IMR-90 (cell line): ENCODE results near the gene EFNA5. TPM values are rescaled to one million over a fixed set of nuclear protein-coding genes. Genes with fewer than 3 reads are reported as not detected.

Experiments
- ATAC-seq: fragments of 200-7000 bp; cut with Tn5 transposase; 2 replicates; pipeline ENCODE4 v1.9.1; 2020; ENCODE audit warnings: low read depth, mild to moderate bottlenecking, moderate library complexity
- BruUV-seq: library from RNA; stranded (reverse); fragments of 400-500 nt; replicated peaks from 2 replicates; lab custom pipeline; 2021; lab: Mats Ljungman, UMichigan
- CTCF ChIA-PET: fragments of 300-600 bp; formaldehyde crosslinking; extraction: SDS; loops from one replicate; lab custom pipeline; 2021; ENCODE audit warnings: antibody characterized with exemption; lab: Yijun Ruan, JAX
- POLR2A ChIA-PET: fragments of 300-600 bp; sonication (Branson Sonifier 250); formaldehyde crosslinking; loops from one replicate; lab custom pipeline; 2022; ENCODE audit warnings: antibody characterized with exemption; ENCODE audit not compliant: unreplicated experiment; lab: Charles Lee
- DNase-seq: peaks from one replicate; pipeline ENCODE4 v3.0.0; 2013
- H2AFZ ChIP-seq: replicated peaks from 2 replicates; pipeline ENCODE3; 2013; ENCODE audit warnings: low read length, mild to moderate bottlenecking; ENCODE audit not compliant: poor library complexity
- H2AK5ac ChIP-seq: 2 replicates; pipeline ENCODE4 v1.6.1; 2013; ENCODE audit warnings: low read depth, low read length, inconsistent platforms
- H2AK9ac ChIP-seq: replicated peaks from 2 replicates; pipeline ENCODE3; 2013; ENCODE audit warnings: mild to moderate bottlenecking, low read depth, low read length, moderate library complexity; ENCODE audit not compliant: poor library complexity
- H2BK120ac ChIP-seq: 2 replicates; pipeline ENCODE4 v1.6.1; 2013; ENCODE audit warnings: low read depth, low read length, inconsistent platforms
- H2BK15ac ChIP-seq: 3 replicates; pipeline ENCODE4 v1.6.1; 2013; ENCODE audit warnings: low read depth, low read length, inconsistent platforms
- H2BK20ac ChIP-seq: 2 replicates; pipeline ENCODE4 v1.6.1; 2013; ENCODE audit warnings: low read depth, mild to moderate bottlenecking, inconsistent platforms, low read length, moderate library complexity
- H2BK5ac ChIP-seq: 2 replicates; pipeline ENCODE4 v1.6.1; 2013; ENCODE audit warnings: mild to moderate bottlenecking, low read depth, low read length, inconsistent platforms; ENCODE audit not compliant: poor library complexity, severe bottlenecking
- H3K14ac ChIP-seq: replicated peaks from 2 replicates; pipeline ENCODE4 v1.6.1; 2013; ENCODE audit warnings: low read depth, low read length, inconsistent platforms
- H3K18ac ChIP-seq: 2 replicates; pipeline ENCODE4 v1.6.1; 2013; ENCODE audit warnings: low read depth, low read length, control low read depth
- H3K23ac ChIP-seq: 2 replicates; pipeline ENCODE4 v1.6.1; 2013; ENCODE audit warnings: low read depth, low read length, inconsistent platforms
- H3K27ac ChIP-seq: 2 replicates; pipeline ENCODE4 v1.5.1; 2013; ENCODE audit warnings: mild to moderate bottlenecking, control low read depth, low read length; ENCODE audit not compliant: insufficient read depth
- H3K27me3 ChIP-seq: 2 replicates; pipeline ENCODE4 v1.6.1; 2013; ENCODE audit warnings: low read length; ENCODE audit not compliant: control insufficient read depth, insufficient read depth
- H3K36me3 ChIP-seq: 2 replicates; pipeline ENCODE4 v1.6.1; 2013; ENCODE audit warnings: low read length, mixed read lengths; ENCODE audit not compliant: control insufficient read depth, insufficient read depth
- H3K4ac ChIP-seq: 2 replicates; pipeline ENCODE4 v1.6.1; 2013; ENCODE audit warnings: low read depth, low read length, inconsistent platforms
- H3K4me1 ChIP-seq: 2 replicates; pipeline ENCODE4 v1.6.1; 2013; ENCODE audit warnings: low read length, mixed read lengths; ENCODE audit not compliant: control insufficient read depth, insufficient read depth
- H3K4me2 ChIP-seq: 2 replicates; pipeline ENCODE4 v1.6.1; 2013; ENCODE audit warnings: low read depth, mild to moderate bottlenecking, control low read depth, low read length, moderate library complexity
- H3K4me3 ChIP-seq: 2 replicates; pipeline ENCODE4 v1.5.1; 2013; ENCODE audit warnings: low read depth, mild to moderate bottlenecking, control low read depth, low read length, moderate library complexity; ENCODE audit not compliant: insufficient read depth
- H3K56ac ChIP-seq: 2 replicates; pipeline ENCODE4 v1.6.1; 2013; ENCODE audit warnings: low read length, inconsistent platforms; ENCODE audit not compliant: insufficient read depth; ENCODE audit errors: extremely low read depth
- H3K79me1 ChIP-seq, 2 experiments: 2 replicates each; pipeline ENCODE4 v1.6.1; 2013; ENCODE audit warnings: low read length in 2 of 2, inconsistent platforms in 1 of 2, low read depth in 1 of 2
- H3K9ac ChIP-seq: 2 replicates; pipeline ENCODE4 v1.6.1; 2013; ENCODE audit warnings: low read depth, low read length, control low read depth
- H3K9me1 ChIP-seq: 2 replicates; pipeline ENCODE4 v1.6.1; 2013; ENCODE audit warnings: low read length, inconsistent platforms; ENCODE audit not compliant: insufficient read depth
- H3K9me3 ChIP-seq: 2 replicates; pipeline ENCODE4 v1.6.1; 2013; ENCODE audit warnings: low read length; ENCODE audit not compliant: control insufficient read depth, insufficient read depth
- H4K20me1 ChIP-seq: 2 replicates; pipeline ENCODE4 v1.6.1; 2013; ENCODE audit warnings: low read length, inconsistent platforms; ENCODE audit not compliant: insufficient read depth
- H4K5ac ChIP-seq: 2 replicates; pipeline ENCODE4 v1.6.1; 2013; ENCODE audit warnings: mild to moderate bottlenecking, low read depth, low read length, control low read depth
- H4K8ac ChIP-seq, 2 experiments: 2 replicates each; pipeline ENCODE4 v1.6.1; 2013; ENCODE audit warnings: low read depth in 2 of 2, low read length in 2 of 2, control low read depth in 1 of 2, inconsistent platforms in 1 of 2
- H4K91ac ChIP-seq: 2 replicates; pipeline ENCODE4 v1.6.1; 2013; ENCODE audit warnings: low read depth, low read length, inconsistent platforms; ENCODE audit not compliant: insufficient read depth
- CHD1 ChIP-seq: IDR thresholded peaks from 2 replicates; pipeline ENCODE4 v1.6.1; 2012; ENCODE audit warnings: low read depth, low read length, improper control_type of control experiment
- CTCF ChIP-seq: conservative IDR thresholded peaks from 2 replicates; pipeline ENCODE4 v1.5.1; 2012; ENCODE audit warnings: mild to moderate bottlenecking, low read depth, low read length, improper control_type of control experiment
- MXI1 ChIP-seq: IDR thresholded peaks from 2 replicates; pipeline ENCODE4 v1.6.1; 2012; ENCODE audit warnings: low read depth, mild to moderate bottlenecking, low read length, moderate library complexity, borderline replicate concordance
- POLR2A ChIP-seq: IDR thresholded peaks from 2 replicates; pipeline ENCODE4 v1.6.1; 2012; ENCODE audit warnings: mild to moderate bottlenecking, low read depth, low read length
- RCOR1 ChIP-seq: IDR thresholded peaks from 2 replicates; pipeline ENCODE4 v1.6.1; 2012; ENCODE audit warnings: mild to moderate bottlenecking, low read length, improper control_type of control experiment; ENCODE audit not compliant: insufficient replicate concordance
- USF2 ChIP-seq: fragments of 150-350 bp; IDR thresholded peaks from 2 replicates; pipeline ENCODE4 v1.6.1; 2017; ENCODE audit warnings: mild to moderate bottlenecking, antibody characterized with exemption, low read length, low read depth
- WGBS, 2 experiments: methylation state at CpG; one replicate each; pipeline versions ENCODE4 v1.1.5 to v1.1.7; 2013; ENCODE audit warnings: missing lambda C conversion rate in 2 of 2; ENCODE audit not compliant: insufficient read length in 1 of 2; ENCODE audit errors: extremely low coverage in 2 of 2; 5-methylcytosine and 5-hydroxymethylcytosine counted together
- dilution Hi-C: fragments of 300-500 bp; cut with HindIII; formaldehyde crosslinking; loops from one replicate; pipeline ENCODE4 v1.14.3; 2018; ENCODE audit warnings: low sequenced_read_pairs; ENCODE audit not compliant: unreplicated experiment
- in situ Hi-C: fragments of 300-500 bp; cut with MboI; formaldehyde crosslinking; loops from 3 replicates; pipeline ENCODE4 v1.14.3; 2019; ENCODE audit warnings: low sequenced_read_pairs, inconsistent platforms, mixed read lengths
- intact Hi-C: fragments of 100-400 bp; cut with micrococcal nuclease; formaldehyde crosslinking; loops from 2 replicates; pipeline ENCODE4 v1.10.0; 2022
- polyA plus RNA-seq, 3 experiments: library from polyadenylated mRNA; depleted of rRNA; stranded (reverse); fragments of >200 nt; gene quantifications; 2 replicates each; pipeline ENCODE4 v1.2.3, GENCODE V29; 2012; ENCODE audit warnings: low replicate concordance in 1 of 3
- total RNA-seq: library from RNA; depleted of rRNA; stranded (reverse); fragments of >200 nt; gene quantifications from 2 replicates; pipeline ENCODE4 v1.2.3, GENCODE V29; 2012
- TF ChIP-seq, protein P1 (sequence below): fragments of 150-350 bp; IDR thresholded peaks from 2 replicates; pipeline ENCODE4 v1.6.1; 2016; ENCODE audit warnings: low read depth, mild to moderate bottlenecking, low read length, moderate library complexity, borderline replicate concordance

The EFNA5 gene
- total and polyA plus RNA-seq, 2 of the 4 experiments (the other 2 are of a cell fraction) = 1.5 to 1.6 TPM

DNA sequence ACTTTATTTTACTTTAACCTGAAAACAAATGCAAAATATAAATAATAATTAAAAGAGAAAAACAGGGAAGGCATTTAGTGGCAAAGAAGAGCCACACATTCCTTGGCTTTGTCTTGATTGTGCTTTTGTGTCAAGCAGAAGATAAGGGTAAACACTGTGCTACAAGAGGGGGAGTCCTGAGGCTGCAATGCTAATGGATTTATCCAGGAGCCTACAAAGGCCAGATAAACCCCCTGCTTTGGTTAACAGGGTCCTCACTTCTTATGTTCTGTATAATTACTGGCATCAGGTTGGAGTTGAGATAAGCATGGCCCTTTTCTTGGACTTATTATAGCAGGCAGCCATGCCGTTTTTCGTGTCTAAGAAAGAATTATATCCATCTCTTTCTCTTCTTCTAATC, 302.8 kb downstream of the EFNA5 start:
- no peaks in the 10 kb centered on the region for H4K20me1 ChIP-seq
- no peaks in the 10 kb centered on the region for H3K79me1 ChIP-seq
- no peak overlapping the region for H4K91ac ChIP-seq
- H3K4ac ChIP-seq = no peak overlapping the region
- no CpG with 5 or more reads among the region's 2 CpGs for WGBS, 2 experiments
- H2BK120ac ChIP-seq = no peak overlapping the region
- intact Hi-C loops = no loop called here
- no peak overlapping the region for H4K8ac ChIP-seq
- H3K56ac ChIP-seq = no peak overlapping the region
- H3K9me3 ChIP-seq = no peaks in the 10 kb centered on the region
- H2AFZ ChIP-seq = no peak overlapping the region
- H3K9ac ChIP-seq = no peak overlapping the region
- H3K23ac ChIP-seq = no peak overlapping the region
- dilution Hi-C loops = no loop called here
- H3K18ac ChIP-seq = no peak overlapping the region
- H4K5ac ChIP-seq = no peak overlapping the region
- no peak overlapping the region for H3K4me2 ChIP-seq
- H3K27ac ChIP-seq = no peak overlapping the region
- 0 out of 2 replicates have a peak, but pooled peaks cover 2% of the 10 kb centered on the region for H3K27me3 ChIP-seq
- no peaks in the 10 kb centered on the region for H3K36me3 ChIP-seq
- H2AK5ac ChIP-seq = no peak overlapping the region
- in situ Hi-C loops = no loop called here
- TF ChIP-seq CHD1 (no peak), USF2 (no peak), CTCF (no peak), POLR2A (no peak), RCOR1 (no peak), MXI1 (no peak)
- TF ChIP-seq, protein P1, sequence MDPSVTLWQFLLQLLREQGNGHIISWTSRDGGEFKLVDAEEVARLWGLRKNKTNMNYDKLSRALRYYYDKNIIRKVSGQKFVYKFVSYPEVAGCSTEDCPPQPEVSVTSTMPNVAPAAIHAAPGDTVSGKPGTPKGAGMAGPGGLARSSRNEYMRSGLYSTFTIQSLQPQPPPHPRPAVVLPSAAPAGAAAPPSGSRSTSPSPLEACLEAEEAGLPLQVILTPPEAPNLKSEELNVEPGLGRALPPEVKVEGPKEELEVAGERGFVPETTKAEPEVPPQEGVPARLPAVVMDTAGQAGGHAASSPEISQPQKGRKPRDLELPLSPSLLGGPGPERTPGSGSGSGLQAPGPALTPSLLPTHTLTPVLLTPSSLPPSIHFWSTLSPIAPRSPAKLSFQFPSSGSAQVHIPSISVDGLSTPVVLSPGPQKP = no peak
- no peaks in the 10 kb centered on the region for H3K4me1 ChIP-seq
- ChIA-PET CTCF (no interaction called here), POLR2A (no interaction called here)
- no peak overlapping the region for H3K14ac ChIP-seq
- H3K4me3 ChIP-seq = no peak overlapping the region
- ATAC-seq (no peak), DNase-seq (no peak)
- no peak overlapping the region for H2BK20ac ChIP-seq
- BruUV-seq = no TSS peak
- no peaks in the 10 kb centered on the region for H3K9me1 ChIP-seq
- H2BK5ac ChIP-seq = no peak overlapping the region
- H2AK9ac ChIP-seq = no peak overlapping the region
- no peak overlapping the region for H2BK15ac ChIP-seq
